GM18499 (cell line): ENCODE results near the gene ZNF587B.
"Not testable (repeated sequence)": the region's sequence is repeated elsewhere in the genome, so short reads cannot be mapped to it uniquely, and the experiment has no call there.

Experiments used
- ATAC-seq: cut with Tn5 transposase; IDR thresholded peaks from one replicate; pipeline ENCODE4 v1.9.1; 2021; ENCODE audit warnings: moderate number of reproducible peaks; ENCODE audit not compliant: insufficient read depth, unreplicated experiment

The ZNF587B gene

DNA sequence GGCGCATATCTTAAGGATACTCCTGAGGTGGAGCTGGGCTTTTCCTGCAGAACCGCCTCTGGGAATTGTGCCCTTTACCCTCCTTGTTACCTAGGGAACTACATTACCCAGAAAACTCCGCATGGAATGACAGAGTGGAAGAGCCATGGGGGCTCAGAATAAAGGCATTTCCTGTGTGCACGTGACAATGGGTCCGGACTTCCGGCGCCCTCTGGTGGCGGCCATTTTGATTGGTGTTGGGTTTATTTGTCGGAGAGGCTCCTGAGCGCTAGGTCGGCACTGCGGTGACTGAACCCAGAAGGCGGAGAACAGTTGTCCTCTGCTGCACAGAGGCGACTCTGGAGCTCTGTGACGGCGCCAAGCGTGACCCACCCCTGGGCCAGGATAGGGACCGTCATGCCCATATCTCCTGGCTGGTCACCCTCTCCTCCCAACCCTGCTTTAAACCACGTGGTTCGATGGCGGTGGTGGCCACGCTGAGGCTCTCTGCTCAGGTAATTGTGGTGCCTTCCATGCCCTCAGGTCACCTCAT lies at the start of gene ZNF587B:
Gene ZNF587B, plus strand, starts transcription at position 229 of the 532 bp plus-strand sequence. Its CDS starts 230 bp downstream, at position 459.
- no peak for ATAC-seq

DNA sequence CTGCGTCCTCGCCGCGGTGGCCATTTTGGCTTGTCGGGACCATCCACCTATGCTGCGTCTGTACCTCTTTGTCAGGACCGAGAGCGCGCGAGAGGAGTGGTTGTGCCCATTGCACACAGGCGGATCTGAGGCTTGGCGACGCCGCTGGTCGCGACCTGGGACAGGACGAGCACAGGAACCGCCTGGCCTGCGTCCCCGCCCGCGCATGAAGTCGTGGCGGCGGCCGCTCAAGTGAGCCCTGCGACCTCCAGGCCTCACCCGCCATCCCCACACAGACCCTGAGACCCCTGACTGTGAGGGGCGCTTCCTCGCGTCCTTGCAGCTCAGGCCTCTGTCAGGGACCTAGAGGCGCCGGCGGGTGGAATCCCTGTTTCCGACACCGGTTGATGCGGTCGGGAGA lies 43.8 kb upstream of the ZNF587B start:
- ATAC-seq = no peak

DNA sequence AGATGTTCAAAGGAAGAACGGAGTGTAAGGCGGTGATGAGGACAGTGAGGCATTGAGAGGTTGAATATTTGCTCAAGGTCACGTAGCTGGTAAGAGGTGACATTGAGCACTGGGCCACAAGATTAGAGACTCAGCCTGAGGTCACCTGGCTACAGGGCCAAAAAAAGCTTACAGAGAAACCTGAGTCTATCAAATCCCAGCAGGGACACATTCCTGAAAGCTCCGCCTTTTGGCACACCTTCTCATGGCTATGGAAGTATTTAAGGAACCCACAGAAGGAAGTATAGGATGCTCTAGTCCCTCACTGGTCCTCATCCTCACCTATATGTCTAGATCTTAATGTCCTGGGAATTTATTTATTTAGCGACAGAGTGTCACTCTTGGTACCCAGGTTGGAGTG lies 43.2 kb upstream of the ZNF587B start:
- ATAC-seq = no peak

DNA sequence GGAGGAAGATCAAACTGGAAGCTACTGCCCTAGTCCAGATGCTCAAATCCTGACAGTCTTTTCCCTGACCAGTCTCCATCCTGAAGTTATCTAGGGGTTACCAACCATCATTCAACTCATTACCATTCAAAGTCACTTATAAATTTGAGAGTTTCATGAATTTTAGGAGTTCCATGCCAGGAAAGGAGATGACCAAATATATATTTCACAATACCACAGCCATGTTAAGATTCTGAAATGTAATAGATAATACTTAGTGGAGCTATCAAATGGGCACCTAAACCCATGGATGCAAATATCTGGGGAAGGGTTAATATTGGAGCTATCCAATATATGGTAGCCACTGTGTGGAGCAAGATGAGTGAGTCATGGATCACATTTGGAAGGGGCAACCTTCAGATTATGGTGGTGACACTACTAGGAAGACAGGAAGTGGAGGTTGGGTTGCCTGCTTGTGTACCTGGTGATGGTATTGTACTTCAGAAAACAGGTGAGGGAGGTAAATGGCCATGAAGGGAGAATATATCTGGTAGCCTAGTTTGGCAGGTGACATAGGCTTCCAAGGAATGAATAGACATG lies 41.9 kb upstream of the ZNF587B start:
- no peak for ATAC-seq

DNA sequence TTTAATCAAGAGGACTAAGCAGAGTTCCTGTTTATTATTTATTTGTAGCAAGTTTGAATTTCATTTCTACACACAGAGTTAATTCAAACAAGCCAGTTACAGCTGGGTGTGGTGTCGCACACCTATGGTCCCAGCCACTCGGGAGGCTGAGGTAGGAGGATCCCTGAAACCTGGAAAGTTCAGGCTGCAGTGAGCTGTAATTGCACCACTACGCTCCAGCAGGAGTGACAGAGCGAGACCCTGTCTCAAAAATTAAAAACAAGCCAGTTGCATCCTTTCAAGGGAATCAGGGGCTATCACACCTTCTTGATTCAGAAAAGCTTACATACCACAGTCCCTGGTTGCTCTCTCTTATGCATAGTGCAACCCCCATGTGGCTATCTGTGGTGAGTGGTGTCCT lies 40.8 kb upstream of the ZNF587B start:
- no peak for ATAC-seq

DNA sequence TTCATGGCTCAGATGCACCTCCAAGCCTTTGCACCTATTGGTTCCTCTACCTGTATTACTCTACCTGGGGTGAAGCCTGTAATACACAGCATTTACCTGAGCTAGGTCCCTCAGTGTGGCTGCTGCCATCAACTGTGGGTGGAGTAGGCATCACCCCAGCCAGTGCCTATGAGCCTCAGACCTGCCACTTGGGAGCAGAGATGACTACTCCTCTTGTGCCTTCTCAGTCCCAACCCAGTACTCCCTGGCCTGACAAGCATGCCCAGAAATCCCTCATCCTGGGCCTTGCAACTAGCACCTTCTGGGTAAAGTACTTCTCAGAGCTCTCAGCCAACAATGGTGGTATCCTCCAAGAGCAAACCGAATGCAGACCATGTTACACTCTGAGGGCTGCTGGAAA lies 33.5 kb upstream of the ZNF587B start:
- ATAC-seq = not testable (repeated sequence)

DNA sequence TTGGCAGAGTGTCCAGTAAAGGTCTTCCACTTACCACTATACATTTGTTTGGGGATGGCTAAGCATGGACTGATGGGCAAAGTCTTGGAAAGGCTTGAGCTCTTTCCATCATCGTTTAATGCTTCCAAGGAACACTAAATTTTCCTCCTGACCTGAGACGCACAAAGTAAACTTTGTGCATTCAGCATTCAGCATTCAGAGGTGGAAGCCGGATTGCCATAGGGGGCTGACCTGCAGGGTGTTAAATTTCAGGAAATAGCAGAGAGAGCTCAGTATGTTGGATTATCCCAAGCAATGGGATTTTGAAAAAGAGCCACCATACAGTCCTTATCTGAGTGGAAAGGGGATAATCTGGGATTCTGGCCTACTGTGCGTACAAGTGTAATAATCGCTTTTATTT lies 29.4 kb upstream of the ZNF587B start:
- ATAC-seq = no peak

DNA sequence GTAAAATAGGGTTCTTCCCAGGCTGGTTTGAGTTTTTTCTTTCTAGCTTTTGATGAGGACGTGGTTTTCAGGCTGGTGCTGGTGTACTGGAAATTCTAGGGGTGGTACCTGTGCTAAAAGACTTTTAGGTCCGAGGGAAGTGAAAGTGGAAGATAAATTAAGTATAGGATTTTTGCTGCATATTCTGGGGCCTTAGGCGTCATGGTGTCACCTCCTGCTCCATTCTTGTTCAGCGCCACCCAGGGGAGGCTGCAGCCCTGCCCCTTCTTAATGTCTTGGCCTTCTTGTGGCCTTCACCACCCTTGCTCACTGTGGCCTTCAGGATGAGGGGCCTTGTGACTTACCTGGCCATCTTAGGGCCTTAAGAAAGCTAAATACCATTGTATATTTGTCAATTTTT lies 27.8 kb upstream of the ZNF587B start:
- ATAC-seq = no peak

DNA sequence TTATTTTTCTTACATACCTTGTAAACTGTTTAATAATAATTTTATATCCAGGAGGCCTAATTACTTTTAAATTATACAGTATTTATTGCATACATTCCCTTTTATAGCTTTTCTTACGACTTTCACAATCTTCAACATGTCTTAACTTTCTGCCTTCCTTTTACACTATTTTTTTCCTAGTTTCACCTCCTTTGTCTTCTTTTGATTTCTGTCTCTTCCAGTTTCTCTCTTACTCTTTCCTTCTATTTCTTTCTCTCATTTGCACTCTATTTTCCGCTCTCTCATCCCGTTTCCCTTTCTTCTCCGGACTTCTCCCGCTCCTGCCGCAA lies 26.9 kb upstream of the ZNF587B start:
- ATAC-seq = no peak

DNA sequence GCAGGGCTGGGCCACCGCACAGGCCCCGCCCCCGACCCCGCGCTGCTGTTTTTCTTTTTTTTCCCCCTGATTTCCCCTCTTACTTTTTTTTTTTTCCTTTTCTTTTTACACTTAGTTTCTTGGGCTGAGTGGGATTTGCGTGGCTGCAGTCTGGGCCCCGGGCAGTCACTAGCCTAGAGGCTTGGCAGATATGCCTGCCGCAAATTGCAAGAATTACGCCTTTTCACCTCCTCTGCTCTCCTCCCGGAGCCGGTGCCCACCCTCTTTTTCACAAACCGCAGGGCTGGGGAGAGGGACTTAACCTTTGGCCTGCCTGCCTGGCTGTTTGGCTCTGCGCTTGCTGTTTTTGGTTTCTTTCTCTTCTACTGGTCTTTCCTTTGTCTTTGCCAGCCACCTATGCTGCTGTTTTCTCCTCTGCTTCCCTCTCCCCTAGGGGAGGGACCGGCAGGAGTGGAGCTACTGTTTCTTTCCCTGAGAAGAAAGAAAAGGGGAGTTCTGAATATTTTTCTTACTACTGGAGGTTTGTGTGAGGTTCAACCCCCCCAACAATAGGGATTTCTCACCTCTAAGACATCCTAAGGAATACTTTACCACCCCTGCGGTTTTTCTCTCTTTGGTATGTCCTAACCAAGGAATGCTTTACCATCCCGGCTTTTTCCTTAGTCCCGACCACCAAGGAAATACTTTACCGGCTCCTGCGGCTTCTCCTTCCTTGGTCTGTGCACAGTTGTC lies 26.3 kb upstream of the ZNF587B start:
- ATAC-seq = no peak

DNA sequence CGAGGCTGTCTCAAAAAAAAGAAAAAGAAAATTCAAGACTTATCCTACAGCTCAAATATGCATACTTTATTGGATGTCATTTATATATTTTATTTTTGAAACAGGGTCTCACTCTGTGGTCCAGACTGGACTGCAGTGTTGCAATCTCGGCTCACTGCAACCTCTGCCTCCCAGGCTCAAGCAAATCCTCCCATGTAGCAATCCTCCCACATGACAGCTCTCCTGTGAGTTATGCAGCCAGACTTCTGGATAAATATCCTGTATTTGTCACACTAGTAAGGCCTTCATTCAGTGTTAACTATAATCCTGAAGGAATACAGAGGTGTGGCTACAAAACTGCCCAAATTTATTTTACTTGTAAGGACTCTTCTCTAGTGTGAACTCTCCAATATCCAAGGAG lies 22.6 kb upstream of the ZNF587B start:
- ATAC-seq = no peak

DNA sequence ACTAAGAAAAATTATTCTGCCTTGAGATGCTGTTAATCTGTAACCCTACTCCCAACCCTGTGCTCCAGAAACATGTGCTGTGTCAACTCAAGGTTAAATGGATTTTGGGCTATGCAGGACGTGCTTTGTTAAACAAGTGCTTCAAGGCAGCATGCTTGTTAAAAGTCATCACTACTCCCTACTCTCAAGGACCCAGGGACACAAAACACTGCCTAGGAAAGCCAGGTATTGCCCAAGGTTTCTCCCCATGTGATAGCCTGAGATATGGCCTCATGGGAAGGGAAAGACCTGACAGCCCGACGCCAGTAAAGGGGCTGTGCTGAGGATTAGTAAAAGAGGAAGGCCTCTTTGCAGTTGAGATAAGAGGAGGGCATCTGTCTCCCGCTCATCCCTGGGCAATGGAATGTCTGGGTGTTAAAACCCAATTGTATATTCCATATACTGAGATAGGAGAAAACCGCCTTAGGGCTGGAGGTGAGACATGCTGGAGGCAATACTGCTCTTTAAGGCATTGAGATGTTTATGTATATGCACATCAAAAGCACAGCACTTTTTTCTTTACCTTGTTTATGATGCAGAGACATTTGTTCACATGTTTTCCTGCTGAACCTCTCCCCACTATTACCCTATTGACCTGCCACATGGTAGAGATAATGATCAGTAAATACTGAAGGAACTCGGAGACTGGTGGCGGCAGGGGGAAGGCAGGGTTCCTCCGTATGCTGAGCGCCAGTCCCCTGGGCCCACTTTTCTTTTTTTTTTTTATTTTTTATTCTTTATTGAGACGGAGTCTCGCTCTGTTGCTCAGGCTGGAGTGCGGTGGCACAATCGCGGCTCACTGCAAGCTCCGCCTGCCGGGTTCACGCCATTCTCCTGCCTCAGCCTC lies 19.4 kb upstream of the ZNF587B start:
- not testable (repeated sequence) for ATAC-seq

DNA sequence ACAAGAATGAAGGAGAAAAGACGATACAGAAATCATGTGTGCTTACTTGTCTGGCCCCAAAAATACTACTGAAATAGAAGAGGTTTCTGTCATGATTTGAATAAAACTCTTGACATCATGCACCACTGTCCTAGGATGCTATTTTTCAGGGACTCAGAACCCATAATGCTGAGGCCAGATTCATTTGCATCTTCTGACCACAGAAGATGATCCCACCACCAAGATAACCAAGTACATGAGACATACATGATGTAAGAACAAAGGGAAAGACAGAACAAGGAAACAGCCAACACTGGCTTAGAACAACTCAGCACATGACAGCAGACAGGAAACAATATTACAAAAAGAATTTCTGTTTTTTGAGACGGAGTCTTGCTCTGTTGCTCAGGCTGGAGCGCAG lies 17.9 kb upstream of the ZNF587B start:
- ATAC-seq = no peak

DNA sequence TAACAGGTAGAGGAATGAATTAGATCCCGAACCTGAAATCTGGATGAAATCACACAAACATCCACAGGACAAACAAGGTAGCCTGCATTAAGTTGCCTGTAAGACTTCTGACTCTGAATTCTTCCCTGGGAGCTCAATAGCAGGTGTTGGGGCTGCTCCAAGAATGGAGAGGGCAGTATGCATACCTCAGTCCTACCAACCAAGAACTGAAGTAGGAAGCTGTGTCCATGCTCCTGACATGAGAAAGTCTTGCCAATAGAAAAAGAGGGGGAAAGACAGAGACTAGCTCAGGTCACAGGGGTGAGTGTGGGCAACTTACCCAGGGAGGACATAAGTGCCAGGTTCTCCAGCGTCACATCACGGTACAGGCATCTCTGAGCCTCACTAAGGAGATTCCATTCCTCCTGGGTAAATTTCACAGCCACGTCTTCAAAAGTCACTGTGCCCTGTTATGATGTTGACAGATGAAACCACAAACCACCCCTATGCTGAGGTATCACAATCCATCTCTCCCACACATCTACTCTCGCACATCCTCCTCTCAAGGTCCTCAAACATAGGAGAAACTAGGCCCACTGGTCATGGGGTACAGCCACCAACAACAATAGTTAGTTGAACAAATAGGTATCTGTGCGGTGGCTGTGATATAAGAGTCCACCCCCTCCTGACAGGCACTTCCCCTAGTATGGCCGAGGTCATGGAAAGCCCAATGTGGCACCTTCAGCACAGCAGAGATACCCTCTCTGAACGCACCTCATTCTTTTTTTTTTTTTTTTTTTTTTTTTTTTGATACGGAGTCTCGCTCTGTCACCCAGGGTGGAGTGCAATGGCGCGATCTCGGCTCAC lies 16.9 kb upstream of the ZNF587B start:
- not testable (repeated sequence) for ATAC-seq

DNA sequence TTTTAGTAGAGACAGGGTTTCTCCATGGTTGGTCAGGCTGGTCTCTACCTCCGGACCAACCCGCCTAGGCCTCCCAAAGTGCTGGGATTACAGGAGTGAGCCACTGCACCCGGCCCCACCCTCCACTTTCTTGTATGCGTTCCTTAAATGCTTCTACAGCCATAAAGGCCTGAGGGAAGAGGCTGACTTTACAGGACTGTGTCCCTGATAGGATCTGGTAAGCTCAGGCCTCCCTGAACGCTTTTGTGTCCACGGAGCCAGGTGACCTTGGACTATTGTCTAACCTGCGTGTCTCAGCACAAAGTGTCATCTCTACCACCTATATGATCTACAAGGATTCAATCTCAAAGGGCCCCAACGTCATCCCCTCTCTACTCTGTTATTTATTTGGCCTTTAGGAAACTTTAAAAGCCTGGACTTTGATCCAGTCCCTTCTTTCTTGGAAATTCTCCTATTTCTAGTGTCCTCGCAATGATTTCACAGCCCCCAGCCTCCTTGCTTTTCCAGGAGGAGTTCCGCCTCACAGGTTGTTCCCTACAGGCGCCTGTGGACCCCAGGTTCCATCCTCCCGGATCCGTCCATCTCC lies 16.1 kb upstream of the ZNF587B start:
- ATAC-seq = no peak

DNA sequence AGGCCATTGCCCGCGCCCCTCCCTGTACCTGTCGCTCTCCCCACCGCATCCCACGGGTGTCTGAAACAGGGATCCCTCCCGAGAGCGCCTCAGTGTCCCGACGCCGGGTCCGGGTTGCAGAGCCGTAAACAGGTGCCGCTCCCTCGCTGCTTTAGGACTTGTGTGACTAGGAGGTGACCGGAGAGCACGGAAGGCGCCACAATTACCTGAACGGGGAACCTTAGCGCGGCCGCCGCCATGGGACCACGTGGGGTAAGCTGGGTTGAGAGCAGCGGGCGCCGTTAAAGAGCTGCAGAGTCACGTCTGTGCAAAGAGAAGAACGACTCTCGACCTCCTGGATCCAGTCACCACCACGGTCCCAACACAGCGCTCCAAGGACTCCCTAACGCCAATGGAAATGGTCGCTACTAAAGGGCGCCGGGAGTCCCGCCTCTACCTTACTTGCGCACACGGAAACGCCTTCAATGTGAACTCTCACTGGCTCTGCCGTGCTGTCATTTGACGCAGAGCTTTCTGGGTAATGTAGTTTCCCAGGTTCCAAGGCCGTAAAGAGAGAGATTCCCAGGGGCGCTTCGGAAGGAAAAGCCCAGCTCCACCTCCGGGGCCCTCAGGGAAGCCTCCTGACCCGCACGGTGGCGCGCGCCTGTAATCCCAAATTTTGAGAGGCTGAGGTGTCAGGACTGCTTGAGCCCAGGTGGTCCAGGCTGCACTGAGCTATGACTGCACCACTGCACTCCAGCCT lies 15.4 kb upstream of the ZNF587B start, which contains the start of gene ZNF552:
Gene ZNF552, minus strand, starts transcription at position 409 of the 742 bp plus-strand sequence. Its CDS starts 170 bp downstream, at position 239.
- no peak for ATAC-seq

DNA sequence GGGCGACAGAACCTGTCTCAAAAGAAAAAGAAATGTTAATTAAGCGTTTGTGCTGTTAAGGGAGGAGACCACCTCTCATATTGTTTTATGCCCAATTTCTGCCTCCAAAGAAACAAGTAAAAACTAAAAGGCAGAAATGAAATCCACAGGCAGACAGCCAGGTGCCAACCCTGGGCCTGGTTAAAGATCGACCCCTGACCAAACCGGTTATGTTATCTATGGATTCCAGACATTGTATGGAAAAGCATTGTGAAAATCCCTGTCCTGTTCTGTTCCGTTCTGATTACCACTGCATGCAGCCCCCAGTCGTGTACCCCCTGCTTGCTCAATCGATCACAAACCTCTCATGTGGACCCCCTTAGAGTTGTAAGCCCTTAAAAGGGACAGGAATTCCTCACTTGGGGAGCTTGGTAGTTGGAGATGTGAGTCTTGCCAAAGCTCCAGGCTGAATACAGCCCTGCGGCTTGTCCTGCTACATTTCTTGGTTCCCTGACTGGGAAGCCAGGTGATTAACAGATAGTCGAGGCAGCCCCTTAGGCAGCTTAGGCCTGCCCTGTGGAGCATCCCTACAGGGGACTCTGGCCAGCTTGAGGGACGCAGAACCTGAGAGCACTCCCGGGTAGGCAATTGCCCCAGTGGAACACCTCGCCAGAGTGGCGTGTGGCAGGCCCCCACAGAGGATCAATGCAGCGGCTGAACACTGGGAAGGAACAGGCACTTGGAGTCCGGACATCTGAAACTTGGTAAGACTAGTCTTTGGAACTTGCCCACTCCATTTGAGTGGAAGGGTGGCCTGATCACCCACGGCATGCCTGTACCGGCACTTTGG lies 14.6 kb upstream of the ZNF587B start:
- no peak for ATAC-seq

DNA sequence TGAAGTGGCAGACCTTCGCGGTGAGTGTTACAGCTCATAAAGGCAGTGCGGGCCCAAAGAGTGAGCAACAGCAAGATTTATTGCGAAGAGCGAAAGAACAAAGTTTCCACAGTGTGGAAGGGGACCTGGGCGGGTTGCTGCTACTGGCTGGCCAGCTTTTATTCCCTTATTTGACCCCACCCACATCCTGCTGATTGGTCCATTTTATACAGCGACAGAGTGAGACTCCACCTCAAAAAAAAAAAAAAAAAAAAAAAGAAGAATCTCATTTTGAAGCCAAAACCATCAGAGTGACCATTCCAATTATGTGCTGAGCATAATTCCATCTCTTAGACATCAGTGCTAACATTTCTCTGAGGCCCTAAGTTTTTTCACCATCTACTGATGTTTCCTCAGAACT lies 13.4 kb upstream of the ZNF587B start:
- no peak for ATAC-seq
